Vagina (tissue), 2 donors: ENCODE measurements around the gene MYO9A.

ENCODE experiments used
- POLR2AphosphoS5 ChIP-seq, 2 donors: sonication (generic); formaldehyde crosslinking; IDR thresholded peaks; one replicate each; pipeline ENCODE4 v1.9.0; 2017; ENCODE audit warnings: antibody characterized with exemption in 2 of 2, mild to moderate bottlenecking in 2 of 2, low read depth in 1 of 2; ENCODE audit not compliant: insufficient read depth in 1 of 2
- TF ChIP-seq, protein P1 (sequence below), 3 experiments: fragments of 450-650 bp in 2 of 3; fragments of 200-600 bp in 1 of 3; sonication (generic) in 1 of 3; IDR thresholded peaks; one replicate each; pipeline ENCODE4 v1.5.1; 2017 to 2019; ENCODE audit warnings: antibody characterized with exemption in 3 of 3, mild to moderate bottlenecking in 2 of 3, moderate library complexity in 2 of 3

DNA sequence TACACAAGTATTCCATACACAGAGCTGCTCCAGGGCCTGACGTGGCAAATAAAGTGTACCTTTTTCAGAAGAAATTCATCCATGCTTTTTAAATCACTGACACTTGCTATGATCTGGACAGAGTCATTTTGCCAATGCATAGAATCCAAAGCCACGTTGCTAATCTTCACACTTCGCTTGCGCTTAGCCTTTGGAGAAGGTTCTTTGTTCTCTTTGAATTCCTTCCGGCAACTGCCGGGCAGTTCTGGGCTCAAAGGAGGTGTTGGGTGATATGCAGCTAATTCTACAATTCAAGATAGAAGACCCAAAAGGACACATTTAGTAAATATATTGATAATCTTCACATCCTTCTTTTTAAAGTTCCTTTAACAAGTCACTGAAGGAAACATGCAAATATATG lies 237.7 kb downstream of the MYO9A start:
- TF ChIP-seq, protein P1, sequence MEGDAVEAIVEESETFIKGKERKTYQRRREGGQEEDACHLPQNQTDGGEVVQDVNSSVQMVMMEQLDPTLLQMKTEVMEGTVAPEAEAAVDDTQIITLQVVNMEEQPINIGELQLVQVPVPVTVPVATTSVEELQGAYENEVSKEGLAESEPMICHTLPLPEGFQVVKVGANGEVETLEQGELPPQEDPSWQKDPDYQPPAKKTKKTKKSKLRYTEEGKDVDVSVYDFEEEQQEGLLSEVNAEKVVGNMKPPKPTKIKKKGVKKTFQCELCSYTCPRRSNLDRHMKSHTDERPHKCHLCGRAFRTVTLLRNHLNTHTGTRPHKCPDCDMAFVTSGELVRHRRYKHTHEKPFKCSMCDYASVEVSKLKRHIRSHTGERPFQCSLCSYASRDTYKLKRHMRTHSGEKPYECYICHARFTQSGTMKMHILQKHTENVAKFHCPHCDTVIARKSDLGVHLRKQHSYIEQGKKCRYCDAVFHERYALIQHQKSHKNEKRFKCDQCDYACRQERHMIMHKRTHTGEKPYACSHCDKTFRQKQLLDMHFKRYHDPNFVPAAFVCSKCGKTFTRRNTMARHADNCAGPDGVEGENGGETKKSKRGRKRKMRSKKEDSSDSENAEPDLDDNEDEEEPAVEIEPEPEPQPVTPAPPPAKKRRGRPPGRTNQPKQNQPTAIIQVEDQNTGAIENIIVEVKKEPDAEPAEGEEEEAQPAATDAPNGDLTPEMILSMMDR (IDR thresholded peaks at IDR 0.05): no peak
- no peak for TF ChIP-seq POLR2AphosphoS5 (IDR thresholded peaks at IDR 0.05; ENCODE audit: insufficient read depth in 1 of 2, low read depth in 1 of 2)
